NB4 (cell line): ENCODE data around the gene GNAI1.

Experiments
- DNase-seq: peaks from one replicate; pipeline ENCODE4 v3.0.0; 2010; ENCODE audit warnings: low read depth
- H3K4me3 ChIP-seq: one replicate; pipeline ENCODE4 v1.5.1; 2011; ENCODE audit warnings: mild to moderate bottlenecking, low read depth, low read length, moderate library complexity
- CTCF ChIP-seq: IDR thresholded peaks from one replicate; pipeline ENCODE4 v1.5.1; 2012; ENCODE audit warnings: low read depth, low read length
- MYC ChIP-seq: IDR thresholded peaks from 2 replicates; pipeline ENCODE4 v1.6.1; 2011; ENCODE audit warnings: low read depth, low read length
- POLR2A ChIP-seq: IDR thresholded peaks from 2 replicates; pipeline ENCODE4 v1.6.1; 2011; ENCODE audit warnings: mild to moderate bottlenecking; ENCODE audit not compliant: insufficient read length; ENCODE audit errors: extremely low read depth
- TF ChIP-seq, protein P1 (sequence below): IDR thresholded peaks from 2 replicates; pipeline ENCODE4 v1.6.1; 2011; ENCODE audit warnings: low read depth, low read length

GNAI1 gene

DNA sequence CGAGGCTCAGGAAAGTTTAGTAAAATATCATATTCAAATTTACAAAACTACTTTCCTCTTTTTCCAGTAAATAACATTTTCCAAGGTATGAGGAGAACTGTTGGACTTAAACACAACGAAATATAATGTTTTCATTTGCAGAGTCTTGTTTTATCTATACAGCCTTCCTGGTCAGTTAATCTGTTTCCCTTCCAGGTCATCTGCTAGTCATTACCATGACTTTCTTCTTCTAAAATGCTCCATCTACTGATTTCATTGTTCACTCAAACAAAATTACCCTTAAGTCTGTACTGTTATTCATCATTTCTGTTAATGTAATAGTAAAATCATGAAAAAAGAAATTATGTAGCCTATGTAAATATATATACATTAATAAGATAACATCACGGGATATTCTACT lies 69.8 kb downstream of the GNAI1 start:
- TF ChIP-seq CTCF, result no peak
- TF ChIP-seq POLR2A, result no peak
- no peak for TF ChIP-seq MYC
- TF ChIP-seq, protein P1, sequence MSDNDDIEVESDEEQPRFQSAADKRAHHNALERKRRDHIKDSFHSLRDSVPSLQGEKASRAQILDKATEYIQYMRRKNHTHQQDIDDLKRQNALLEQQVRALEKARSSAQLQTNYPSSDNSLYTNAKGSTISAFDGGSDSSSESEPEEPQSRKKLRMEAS, result no peak
- H3K4me3 ChIP-seq, result no peak overlapping the region
- no peak for DNase-seq

- no peak for DNase-seq
- H3K4me3 ChIP-seq, result no peak overlapping the region
- TF ChIP-seq CTCF, result no peak
- TF ChIP-seq, protein P1, result no peak
- TF ChIP-seq POLR2A, result no peak
- TF ChIP-seq MYC, result no peak
These were observed 70.3 kb downstream of the GNAI1 start for GRCh38 chr7:80204919-80205318.

DNA sequence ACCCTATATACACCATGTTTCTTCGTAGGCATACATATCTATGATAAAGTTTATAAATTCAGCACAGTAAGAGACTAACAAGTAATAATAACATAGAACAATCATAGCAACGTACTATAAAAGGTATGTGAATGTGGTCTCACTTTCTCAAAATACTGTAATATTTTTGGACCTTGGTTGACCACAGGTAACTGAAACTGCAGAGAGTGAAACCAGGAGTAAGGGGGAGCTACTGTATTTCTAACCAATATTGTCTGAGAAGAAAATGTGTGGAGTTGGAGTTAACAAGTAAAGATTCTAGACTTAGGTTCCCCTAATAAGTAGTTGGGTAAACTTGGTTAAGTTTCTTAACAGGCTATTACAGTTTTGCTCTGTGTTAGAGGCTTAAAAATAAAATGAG lies 72.1 kb downstream of the GNAI1 start:
- no peak for DNase-seq
- no peak for TF ChIP-seq MYC
- TF ChIP-seq POLR2A, result no peak
- TF ChIP-seq CTCF, result no peak
- TF ChIP-seq, protein P1, result no peak
- no peak overlapping the region for H3K4me3 ChIP-seq

- no peak overlapping the region for H3K4me3 ChIP-seq
- TF ChIP-seq, protein P1, result no peak
- no peak for TF ChIP-seq POLR2A
- DNase-seq, result no peak
These were observed 72.9 kb downstream of the GNAI1 start for GRCh38 chr7:80207501-80207900.

GRCh38 chr7:80208700-80209099 lies 74.1 kb downstream of the GNAI1 start:
- TF ChIP-seq POLR2A (no peak), MYC (no peak)
- TF ChIP-seq, protein P1, result no peak
- DNase-seq, result no peak

GRCh38 chr7:80210400-80210799 lies 75.8 kb downstream of the GNAI1 start:
- no peak overlapping the region for H3K4me3 ChIP-seq
- TF ChIP-seq, protein P1, result no peak
- TF ChIP-seq MYC (no peak), CTCF (no peak), POLR2A (no peak)
- DNase-seq, result no peak

More at GRCh38 chr7:80208700-80209099, 74.1 kb downstream of the GNAI1 start:
- no peak overlapping the region for H3K4me3 ChIP-seq
